HL-60 (cell line): ENCODE measurements around the gene KIF5A.

ENCODE experiments used
- CTCF ChIP-seq: IDR thresholded peaks from one replicate; pipeline ENCODE4 v1.5.1; 2011; ENCODE audit warnings: low read length, control low read depth, inconsistent platforms; ENCODE audit not compliant: insufficient read depth
- GABPA ChIP-seq: IDR thresholded peaks from 2 replicates; pipeline ENCODE4 v1.6.1; 2012; ENCODE audit warnings: low read depth

GRCh38 chr12:57554453-57554852 is 4.6 kb downstream of the KIF5A start:
- TF ChIP-seq CTCF (no peak), GABPA (no peak)
